H1 (cell line): ENCODE results near the gene SPIRE1. TPM values are rescaled to one million over a fixed set of nuclear protein-coding genes. Genes with fewer than 3 reads are reported as not detected.
"Not testable (repeated sequence)": the region's sequence is repeated elsewhere in the genome, so short reads cannot be mapped to it uniquely, and the experiment has no call there.

ENCODE experiments used
- CTCF ChIA-PET: fragments of 300-600 bp; sonication (Branson Sonifier 250); formaldehyde crosslinking; loops from one replicate; lab custom pipeline; 2021; ENCODE audit not compliant: partially characterized antibody; lab: Charles Lee
- POLR2A ChIA-PET: fragments of 300-600 bp; sonication (Branson Sonifier 250); formaldehyde crosslinking; loops from one replicate; lab custom pipeline; 2021; ENCODE audit warnings: inconsistent platforms; ENCODE audit not compliant: partially characterized antibody; lab: Charles Lee
- DNase-seq, 2 experiments: peaks; one replicate each; pipeline versions ENCODE4 v3.0.0 to v3.0.0-alpha.2; 2010 to 2022; ENCODE audit warnings: low spot score in 2 of 2, low read depth in 1 of 2, mixed read lengths in 1 of 2
- FAIRE-seq: peaks from 2 replicates; lab custom pipeline; 2011; peaks lifted over from hg19 to GRCh38; lab: Jason Lieb, UNC
- H2AFZ ChIP-seq: 2 replicates; pipeline ENCODE4 v1.8.1; 2012; ENCODE audit warnings: low read length, inconsistent platforms
- H2AK5ac ChIP-seq: 2 replicates; pipeline ENCODE4 v1.6.1; 2013; ENCODE audit warnings: low read depth, low read length
- H2BK120ac ChIP-seq: replicated peaks from 2 replicates; pipeline ENCODE3; 2013; ENCODE audit warnings: low read depth, low read length, inconsistent platforms
- H2BK12ac ChIP-seq: 2 replicates; pipeline ENCODE4 v1.6.1; 2013; ENCODE audit warnings: low read depth, low read length
- H2BK15ac ChIP-seq: 2 replicates; pipeline ENCODE4 v1.6.1; 2013; ENCODE audit warnings: low read length
- H2BK20ac ChIP-seq: 2 replicates; pipeline ENCODE4 v1.6.1; 2013; ENCODE audit warnings: low read length
- H2BK5ac ChIP-seq: 2 replicates; pipeline ENCODE4 v1.6.1; 2013; ENCODE audit warnings: low read depth, low read length
- H3K14ac ChIP-seq: 2 replicates; pipeline ENCODE4 v1.6.1; 2013; ENCODE audit warnings: inconsistent platforms; ENCODE audit not compliant: insufficient read length
- H3K18ac ChIP-seq: 2 replicates; pipeline ENCODE4 v1.6.1; 2013; ENCODE audit warnings: low read length; ENCODE audit errors: extremely low read depth
- H3K23ac ChIP-seq: 2 replicates; pipeline ENCODE4 v1.6.1; 2013; ENCODE audit warnings: inconsistent platforms; ENCODE audit not compliant: insufficient read length
- H3K23me2 ChIP-seq: 2 replicates; pipeline ENCODE4 v1.6.1; 2013; ENCODE audit warnings: low read depth, low read length
- H3K27ac ChIP-seq: 2 replicates; pipeline ENCODE4 v1.6.1; 2011; ENCODE audit warnings: low read depth, low read length, inconsistent platforms
- H3K27me3 ChIP-seq, 4 experiments: replicated peaks in 1 of 4; 1 replicate in 1 of 4; 2 replicates in 3 of 4; pipeline versions ENCODE4 v1.6.1 to v1.8.1; 2011 to 2013; ENCODE audit warnings: low read length in 3 of 4, mild to moderate bottlenecking in 3 of 4, inconsistent platforms in 2 of 4, mixed read lengths in 2 of 4, moderate library complexity in 1 of 4; ENCODE audit not compliant: control insufficient read depth in 3 of 4, insufficient read depth in 3 of 4; ENCODE audit errors: extremely low read depth in 1 of 4
- H3K36me3 ChIP-seq, 4 experiments: 2 replicates each; pipeline versions ENCODE4 v1.6.1 to v1.8.1; 2011 to 2013; ENCODE audit warnings: mild to moderate bottlenecking in 4 of 4, low read length in 3 of 4, moderate library complexity in 2 of 4, control low read depth in 1 of 4, inconsistent platforms in 1 of 4; ENCODE audit not compliant: insufficient read depth in 4 of 4, control insufficient read depth in 2 of 4
- H3K4ac ChIP-seq: replicated peaks from 2 replicates; pipeline ENCODE3; 2013; ENCODE audit warnings: low read length, low read depth, mixed read lengths, inconsistent platforms; ENCODE audit not compliant: insufficient read length
- H3K4me1 ChIP-seq, 4 experiments: replicated peaks in 1 of 4; 1 replicate in 1 of 4; 2 replicates in 3 of 4; pipeline versions ENCODE4 v1.6.1 to v1.8.1; 2011 to 2013; ENCODE audit warnings: low read length in 3 of 4, inconsistent platforms in 2 of 4, mixed read lengths in 1 of 4; ENCODE audit not compliant: insufficient read depth in 4 of 4, control insufficient read depth in 3 of 4
- H3K4me2 ChIP-seq, 2 experiments: 2 replicates each; pipeline versions ENCODE4 v1.6.1 to v1.8.1; 2011 to 2013; ENCODE audit warnings: low read depth in 2 of 2, low read length in 2 of 2, control low read depth in 1 of 2, inconsistent platforms in 1 of 2, mild to moderate bottlenecking in 1 of 2; ENCODE audit not compliant: insufficient read depth in 1 of 2
- H3K4me3 ChIP-seq, 4 experiments: fragments of 200-600, 300-600 bp in 1 of 4; sonication (generic), shearing (Covaris generic), sonication (Bioruptor Twin) in 1 of 4; 2 replicates each; pipeline versions ENCODE4 v1.5.1 to v1.8.1; 2011 to 2016; ENCODE audit warnings: low read length in 4 of 4, low read depth in 3 of 4, control low read depth in 2 of 4, inconsistent platforms in 2 of 4, mild to moderate bottlenecking in 2 of 4, mixed read lengths in 1 of 4, moderate library complexity in 1 of 4; ENCODE audit not compliant: insufficient read depth in 2 of 4; ENCODE audit errors: extremely low read depth in 1 of 4
- H3K56ac ChIP-seq: replicated peaks from 2 replicates; pipeline ENCODE3; 2013; ENCODE audit warnings: low read depth, mild to moderate bottlenecking, mixed read lengths, low read length, inconsistent platforms; ENCODE audit not compliant: insufficient read length
- H3K79me1 ChIP-seq: 2 replicates; pipeline ENCODE4 v1.6.1; 2013; ENCODE audit warnings: low read depth, low read length, control low read depth
- H3K79me2 ChIP-seq, 2 experiments: 2 replicates each; pipeline versions ENCODE4 v1.6.1 to v1.8.1; 2012 to 2013; ENCODE audit warnings: low read length in 2 of 2, mild to moderate bottlenecking in 2 of 2, inconsistent platforms in 1 of 2; ENCODE audit not compliant: insufficient read depth in 2 of 2, control insufficient read depth in 1 of 2
- H3K9ac ChIP-seq, 4 experiments: replicated peaks in 1 of 4; 1 replicate in 1 of 4; 2 replicates in 3 of 4; pipeline versions ENCODE4 v1.6.1 to v1.8.1; 2011 to 2013; ENCODE audit warnings: low read depth in 3 of 4, low read length in 3 of 4, control low read depth in 2 of 4, mild to moderate bottlenecking in 2 of 4, moderate library complexity in 2 of 4, inconsistent platforms in 1 of 4; ENCODE audit errors: extremely low read depth in 1 of 4
- H3K9me3 ChIP-seq, 2 experiments: 2 replicates each; pipeline versions ENCODE4 v1.6.1 to v1.8.1; 2012 to 2013; ENCODE audit warnings: mild to moderate bottlenecking in 2 of 2, moderate library complexity in 2 of 2, control low read depth in 1 of 2, inconsistent platforms in 1 of 2, low read depth in 1 of 2, low read length in 1 of 2, mixed read lengths in 1 of 2; ENCODE audit not compliant: insufficient read depth in 2 of 2
- H4K20me1 ChIP-seq, 2 experiments: replicated peaks in 1 of 2; 2 replicates each; pipeline versions ENCODE3 to v1.8.1; 2011 to 2013; ENCODE audit warnings: inconsistent platforms in 2 of 2, low read length in 2 of 2, mild to moderate bottlenecking in 1 of 2; ENCODE audit not compliant: insufficient read depth in 2 of 2, control insufficient read depth in 1 of 2
- H4K5ac ChIP-seq: 2 replicates; pipeline ENCODE4 v1.6.1; 2013; ENCODE audit warnings: low read length, low read depth, mixed read lengths, inconsistent platforms; ENCODE audit not compliant: insufficient read length
- H4K8ac ChIP-seq: 2 replicates; pipeline ENCODE4 v1.8.0; 2013; ENCODE audit warnings: mild to moderate bottlenecking, moderate library complexity, low read length, inconsistent platforms; ENCODE audit not compliant: insufficient read depth; ENCODE audit errors: extremely low read depth
- H4K91ac ChIP-seq: replicated peaks from 2 replicates; pipeline ENCODE3; 2013; ENCODE audit warnings: low read length, mixed read lengths, inconsistent platforms; ENCODE audit not compliant: insufficient read length
- WGBS, 2 experiments: shearing (Covaris generic) in 1 of 2; methylation state at CpG; one replicate each; pipeline versions ENCODE4 v1.1.6 to v1.1.7; 2013 to 2015; ENCODE audit warnings: low lambda C conversion rate in 2 of 2, mixed read lengths in 2 of 2, inconsistent platforms in 1 of 2, low coverage in 1 of 2, missing lambda C conversion rate in 1 of 2; ENCODE audit not compliant: insufficient replicate concordance in 2 of 2, insufficient coverage in 1 of 2, insufficient read length in 1 of 2; ENCODE audit errors: extremely low coverage in 1 of 2, missing lambda C conversion rate in 1 of 2; 5-methylcytosine and 5-hydroxymethylcytosine counted together
- polyA plus RNA-seq, 7 experiments: library from polyadenylated mRNA; depleted of rRNA in 3 of 7; stranded (reverse) in 5 of 7; unstranded in 2 of 7; fragments of >200 nt in 5 of 7; fragments of 200-250 nt in 2 of 7; gene quantifications; 1 replicate in 5 of 7; 2 replicates in 1 of 7; 4 replicates in 1 of 7; pipeline versions ENCODE4 v1.2.1 to v1.2.3, GENCODE V29; 2011 to 2013; ENCODE audit warnings: missing spikeins in 2 of 7, mixed read lengths in 2 of 7
- total RNA-seq: library from RNA; stranded (reverse); fragmentation: NEBNext Ultra II Directional; extraction: Animal tissue kit (Norgen Biotek cat#: 25700); gene quantifications from 2 replicates; pipeline ENCODE4 v1.2.1, GENCODE V29; 2021

SPIRE1 gene
- total and polyA plus RNA-seq, 2 of the 8 experiments (the other 6 are each of a cell fraction or from before 2014, with no cell fraction given), result 6.0 to 21.5 TPM

DNA sequence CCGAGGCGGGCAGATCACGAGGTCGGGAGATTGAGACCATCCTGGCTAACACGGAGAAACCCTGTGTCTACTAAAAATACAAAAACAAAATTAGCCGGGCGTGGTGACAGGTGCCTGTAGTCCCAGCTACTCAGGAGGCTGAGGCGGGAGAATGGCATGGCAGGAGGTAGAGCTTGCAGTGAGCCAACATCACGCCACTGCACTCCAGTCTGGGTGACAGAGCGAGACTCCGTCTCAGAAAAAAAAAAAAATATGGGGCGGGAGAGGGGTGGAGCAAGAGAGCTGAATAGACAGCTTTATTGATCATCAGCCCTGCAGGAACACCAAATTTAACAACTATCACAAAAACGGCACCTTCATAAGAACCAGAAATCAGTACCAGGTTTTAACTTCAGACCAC is 106.4 kb downstream of the SPIRE1 start:
- H3K14ac ChIP-seq, H3K27me3 ChIP-seq, H2AK5ac ChIP-seq, H3K56ac ChIP-seq, H4K91ac ChIP-seq, H3K4ac ChIP-seq, H3K27ac ChIP-seq, H3K4me2 ChIP-seq, H3K23ac ChIP-seq, H2AFZ ChIP-seq, DNase-seq, H2BK12ac ChIP-seq, H4K5ac ChIP-seq, H2BK15ac ChIP-seq, H3K4me3 ChIP-seq, H3K79me1 ChIP-seq, H3K9ac ChIP-seq, H2BK120ac ChIP-seq, H3K79me2 ChIP-seq, H4K8ac ChIP-seq, H4K20me1 ChIP-seq, H3K23me2 ChIP-seq, H2BK20ac ChIP-seq, FAIRE-seq, H2BK5ac ChIP-seq, H3K4me1 ChIP-seq, CTCF ChIA-PET, H3K18ac ChIP-seq, H3K36me3 ChIP-seq: not testable (repeated sequence)
- POLR2A ChIA-PET, result interaction anchor here (0.6 kb wide), 1 partner anchor 441 kb away, joined by 3 read pairs; no protein-coding TSS in a partner anchor
- peaks cover 12 to 17% of the 10 kb centered on the region in 2 experiments for H3K9me3 ChIP-seq
- WGBS, 2 experiments, result 90% methylated on average over 13 of the region's 13 CpGs; no CpG with 5 or more reads in 1 of the 2 experiments
